ENCODE measurements around the gene EFNA5. TPM values are rescaled to one million over a fixed set of nuclear protein-coding genes. Genes with fewer than 3 reads are reported as not detected.

EFNA5 gene
- total and polyA plus RNA-seq, 5 experiments from 2014 or later = 0.03 TPM; not detected in 4

- no peak for DNase-seq
- H3K36me3 Mint-ChIP-seq = no peaks in the 10 kb centered on the region
- no peaks in the 10 kb centered on the region for H3K9me3 Mint-ChIP-seq
- ATAC-seq = no peak
- peaks cover 0 to 2% (median 0%) of the 10 kb centered on the region in 4 donors for H3K4me1 Mint-ChIP-seq
- no peak overlapping the region for H3K4me3 Mint-ChIP-seq
- H3K27me3 Mint-ChIP-seq = peaks cover 0 to 9% (median 6%) of the 10 kb centered on the region in 5 donors
- H3K27ac Mint-ChIP-seq = no peak overlapping the region
- POLR2A ChIA-PET = no interaction called here
Measured at GRCh38 chr5:107624235-107624634, 46.5 kb downstream of the EFNA5 start.

GRCh38 chr5:107621089-107621488 is 49.6 kb downstream of the EFNA5 start:
- no peaks in the 10 kb centered on the region for H3K9me3 Mint-ChIP-seq

GRCh38 chr5:107619781-107620180 is 51.0 kb downstream of the EFNA5 start:
- Mint-ChIP-seq H3K4me1 (peaks cover 0 to 2% (median 0%) of the 10 kb centered on the region in 4 donors), H3K36me3 (no peaks in the 10 kb centered on the region), H3K27me3 (peaks cover 0 to 15% (median 6%) of the 10 kb centered on the region in 5 donors), H3K27ac (no peak overlapping the region), H3K4me3 (no peak overlapping the region), H3K9me3 (no peaks in the 10 kb centered on the region)
- POLR2A ChIA-PET = no interaction called here
- DNase-seq = no peak
- no peak for ATAC-seq

More at GRCh38 chr5:107621089-107621488, 49.6 kb downstream of the EFNA5 start:
- ATAC-seq = no peak
- Mint-ChIP-seq H3K4me1 (peaks cover 0 to 2% (median 0%) of the 10 kb centered on the region in 4 donors), H3K27me3 (peaks cover 0 to 15% (median 6%) of the 10 kb centered on the region in 5 donors), H3K36me3 (no peaks in the 10 kb centered on the region), H3K4me3 (no peak overlapping the region), H3K27ac (no peak overlapping the region)
- DNase-seq = no peak
- POLR2A ChIA-PET = no interaction called here

GRCh38 chr5:107618242-107618641 is 52.5 kb downstream of the EFNA5 start:
- Mint-ChIP-seq H3K36me3 (no peaks in the 10 kb centered on the region), H3K4me1 (peaks cover 0 to 2% (median 0%) of the 10 kb centered on the region in 4 donors), H3K9me3 (no peaks in the 10 kb centered on the region), H3K27me3 (peaks cover 2 to 15% (median 6%) of the 10 kb centered on the region in 5 donors), H3K4me3 (no peak overlapping the region), H3K27ac (no peak overlapping the region)
- ATAC-seq = no peak
- POLR2A ChIA-PET = no interaction called here
- no peak for DNase-seq

- Mint-ChIP-seq H3K27me3 (peaks cover 2 to 15% (median 6%) of the 10 kb centered on the region in 5 donors), H3K4me1 (peaks cover 0 to 2% (median 0%) of the 10 kb centered on the region in 4 donors), H3K9me3 (no peaks in the 10 kb centered on the region), H3K36me3 (no peaks in the 10 kb centered on the region), H3K4me3 (no peak overlapping the region), H3K27ac (peak overlapping the region in 1 of 10 donors; percentile 26)
- DNase-seq (no peak), ATAC-seq (no peak)
- POLR2A ChIA-PET = no interaction called here
Measured at GRCh38 chr5:107617052-107617451, 53.7 kb downstream of the EFNA5 start.

- DNase-seq = no peak
- POLR2A ChIA-PET = no interaction called here
- ATAC-seq = no peak
- H3K27me3 Mint-ChIP-seq = peaks cover 2 to 15% (median 6%) of the 10 kb centered on the region in 5 donors
- no peak overlapping the region for H3K27ac Mint-ChIP-seq
- no peak overlapping the region for H3K4me3 Mint-ChIP-seq
- H3K4me1 Mint-ChIP-seq = peaks cover 0 to 2% (median 0%) of the 10 kb centered on the region in 4 donors
- H3K36me3 Mint-ChIP-seq = no peaks in the 10 kb centered on the region
- no peaks in the 10 kb centered on the region for H3K9me3 Mint-ChIP-seq
Measured at GRCh38 chr5:107616213-107616612, 54.5 kb downstream of the EFNA5 start.

- peaks cover 3 to 20% (median 5%) of the 10 kb centered on the region in 5 donors for H3K27me3 Mint-ChIP-seq
- no peak for ATAC-seq
- DNase-seq = no peak
- no peaks in the 10 kb centered on the region for H3K4me1 Mint-ChIP-seq
- no peaks in the 10 kb centered on the region for H3K9me3 Mint-ChIP-seq
- no peak overlapping the region for H3K27ac Mint-ChIP-seq
- no peak overlapping the region for H3K4me3 Mint-ChIP-seq
- H3K36me3 Mint-ChIP-seq = no peaks in the 10 kb centered on the region
- POLR2A ChIA-PET = no interaction called here
Measured at GRCh38 chr5:107615299-107615817, 55.4 kb downstream of the EFNA5 start.

GRCh38 chr5:107612541-107612940 is 58.2 kb downstream of the EFNA5 start:
- Mint-ChIP-seq H3K9me3 (peaks cover 0 to 2% (median 0%) of the 10 kb centered on the region in 9 donors), H3K36me3 (no peaks in the 10 kb centered on the region)
- POLR2A ChIA-PET = no interaction called here

GRCh38 chr5:107610798-107611197 is 59.9 kb downstream of the EFNA5 start:
- POLR2A ChIA-PET = no interaction called here
- ATAC-seq = no peak
- H3K36me3 Mint-ChIP-seq = no peaks in the 10 kb centered on the region
- no peak overlapping the region for H3K4me3 Mint-ChIP-seq
- no peak overlapping the region for H3K27ac Mint-ChIP-seq
- no peaks in the 10 kb centered on the region for H3K4me1 Mint-ChIP-seq
- DNase-seq = no peak
- peaks cover 5 to 48% (median 8%) of the 10 kb centered on the region in 5 donors for H3K27me3 Mint-ChIP-seq
- peaks cover 0 to 2% (median 0%) of the 10 kb centered on the region in 9 donors for H3K9me3 Mint-ChIP-seq

More at GRCh38 chr5:107612541-107612940, 58.2 kb downstream of the EFNA5 start:
- ATAC-seq (no peak), DNase-seq (no peak)
- Mint-ChIP-seq H3K4me1 (no peaks in the 10 kb centered on the region), H3K27ac (no peak overlapping the region), H3K4me3 (no peak overlapping the region), H3K27me3 (peaks cover 1 to 35% (median 6%) of the 10 kb centered on the region in 5 donors)

GRCh38 chr5:107607671-107608345 is 62.9 kb downstream of the EFNA5 start:
- no peak overlapping the region for H3K27ac Mint-ChIP-seq
- POLR2A ChIA-PET = no interaction called here
- H3K4me1 Mint-ChIP-seq = peaks cover 0 to 4% (median 0%) of the 10 kb centered on the region in 4 donors
- ATAC-seq (no peak), DNase-seq (no peak)
- H3K36me3 Mint-ChIP-seq = no peaks in the 10 kb centered on the region
- peaks cover 5 to 65% (median 8%) of the 10 kb centered on the region in 5 donors for H3K27me3 Mint-ChIP-seq
- H3K4me3 Mint-ChIP-seq = no peak overlapping the region
- H3K9me3 Mint-ChIP-seq = peaks cover 0 to 2% (median 0%) of the 10 kb centered on the region in 9 donors

- Mint-ChIP-seq H3K9me3 (peaks cover 0 to 2% (median 0%) of the 10 kb centered on the region in 9 donors), H3K4me3 (no peak overlapping the region), H3K27ac (no peak overlapping the region), H3K36me3 (no peaks in the 10 kb centered on the region), H3K4me1 (peaks cover 0 to 4% (median 0%) of the 10 kb centered on the region in 4 donors), H3K27me3 (peaks cover 5 to 71% (median 10%) of the 10 kb centered on the region in 5 donors)
- no peak for ATAC-seq
- POLR2A ChIA-PET = no interaction called here
- no peak for DNase-seq
Measured at GRCh38 chr5:107607196-107607595, 63.5 kb downstream of the EFNA5 start.

- ATAC-seq = no peak
- Mint-ChIP-seq H3K27ac (no peak overlapping the region), H3K4me3 (no peak overlapping the region), H3K9me3 (peaks cover 0 to 2% (median 0%) of the 10 kb centered on the region in 9 donors), H3K4me1 (peaks cover 0 to 4% (median 0%) of the 10 kb centered on the region in 4 donors), H3K27me3 (peaks cover 5 to 69% (median 7%) of the 10 kb centered on the region in 5 donors), H3K36me3 (no peaks in the 10 kb centered on the region)
- no peak for DNase-seq
- POLR2A ChIA-PET = no interaction called here
Measured at GRCh38 chr5:107605596-107606125, 65.1 kb downstream of the EFNA5 start.

GRCh38 chr5:107604990-107605389 is 65.7 kb downstream of the EFNA5 start:
- DNase-seq = no peak
- no peak for ATAC-seq
- POLR2A ChIA-PET = no interaction called here

More at GRCh38 chr5:107604990-107605389, 65.7 kb downstream of the EFNA5 start:
- Mint-ChIP-seq H3K4me1 (peaks cover 0 to 4% (median 0%) of the 10 kb centered on the region in 4 donors), H3K27ac (no peak overlapping the region), H3K4me3 (no peak overlapping the region), H3K27me3 (peaks cover 3 to 65% (median 7%) of the 10 kb centered on the region in 5 donors), H3K9me3 (peaks cover 0 to 2% (median 0%) of the 10 kb centered on the region in 9 donors), H3K36me3 (no peaks in the 10 kb centered on the region)
